ENCODE measurements around the gene ASPSCR1.

The ASPSCR1 gene

GRCh38 chr17:82049521-82049971, 72.1 kb downstream of the ASPSCR1 start:
- TF ChIP-seq MAX (IDR thresholded peaks at IDR 0.05; ENCODE audit: low read depth, low read length): no peak
- no peak for TF ChIP-seq CTCF (IDR thresholded peaks at IDR 0.05; ENCODE audit: low read depth, low read length)
- TF ChIP-seq POLR2A (IDR thresholded peaks at IDR 0.05; ENCODE audit: extremely low read depth, insufficient read length): no peak
- no peak for TF ChIP-seq MYC (IDR thresholded peaks at IDR 0.05; ENCODE audit: low read depth, low read length)
- no peak overlapping the region for H3K4me3 ChIP-seq (ENCODE audit: low read depth, low read length)
- DNase-seq (ENCODE audit: low read depth): no peak

DNA sequence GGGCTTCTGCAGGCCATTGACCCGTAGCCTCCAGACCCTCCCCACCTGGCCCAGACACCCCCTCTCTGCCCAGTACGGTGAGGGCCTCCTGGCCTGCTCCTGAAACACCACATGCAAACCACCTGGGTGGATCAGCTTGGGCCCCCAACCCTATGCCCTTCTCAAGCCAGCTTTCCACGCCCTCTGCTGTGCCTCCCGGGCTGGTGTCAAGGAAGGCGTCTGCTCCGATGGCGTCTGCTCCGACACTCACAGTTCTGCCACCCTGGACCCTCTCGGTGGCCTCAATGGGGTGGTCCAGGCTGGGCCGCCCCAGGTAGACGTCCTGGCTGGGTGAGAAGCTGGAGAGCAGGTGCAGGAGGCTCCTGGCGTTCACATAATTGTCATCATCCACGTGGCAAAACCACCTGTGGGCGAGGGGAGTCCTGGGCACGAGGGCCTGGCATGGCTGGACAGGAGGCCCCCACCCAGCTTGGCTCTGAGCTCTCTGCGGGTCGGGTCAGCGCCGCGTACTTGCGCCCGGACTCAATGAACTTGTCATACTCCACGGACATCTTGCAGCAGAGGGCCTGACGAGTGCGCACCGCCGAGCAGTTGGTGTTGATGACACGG, 72.8 kb downstream of the ASPSCR1 start:
- H3K4me3 ChIP-seq (ENCODE audit: low read depth, low read length): no peak overlapping the region
- no peak for DNase-seq (ENCODE audit: low read depth)
- TF ChIP-seq MAX (IDR thresholded peaks at IDR 0.05; ENCODE audit: low read depth, low read length) (no peak), POLR2A (IDR thresholded peaks at IDR 0.05; ENCODE audit: extremely low read depth, insufficient read length) (no peak), CTCF (IDR thresholded peaks at IDR 0.05; ENCODE audit: low read depth, low read length) (no peak), MYC (IDR thresholded peaks at IDR 0.05; ENCODE audit: low read depth, low read length) (no peak)

GRCh38 chr17:82050761-82051641, 73.6 kb downstream of the ASPSCR1 start:
- TF ChIP-seq CTCF (IDR thresholded peaks at IDR 0.05; ENCODE audit: low read depth, low read length) (no peak), MYC (IDR thresholded peaks at IDR 0.05; ENCODE audit: low read depth, low read length) (no peak), MAX (IDR thresholded peaks at IDR 0.05; ENCODE audit: low read depth, low read length) (no peak), POLR2A (IDR thresholded peaks at IDR 0.05; ENCODE audit: extremely low read depth, insufficient read length) (no peak)
- H3K4me3 ChIP-seq (ENCODE audit: low read depth, low read length): peak overlapping the region; percentile 38
- no peak for DNase-seq (ENCODE audit: low read depth)

DNA sequence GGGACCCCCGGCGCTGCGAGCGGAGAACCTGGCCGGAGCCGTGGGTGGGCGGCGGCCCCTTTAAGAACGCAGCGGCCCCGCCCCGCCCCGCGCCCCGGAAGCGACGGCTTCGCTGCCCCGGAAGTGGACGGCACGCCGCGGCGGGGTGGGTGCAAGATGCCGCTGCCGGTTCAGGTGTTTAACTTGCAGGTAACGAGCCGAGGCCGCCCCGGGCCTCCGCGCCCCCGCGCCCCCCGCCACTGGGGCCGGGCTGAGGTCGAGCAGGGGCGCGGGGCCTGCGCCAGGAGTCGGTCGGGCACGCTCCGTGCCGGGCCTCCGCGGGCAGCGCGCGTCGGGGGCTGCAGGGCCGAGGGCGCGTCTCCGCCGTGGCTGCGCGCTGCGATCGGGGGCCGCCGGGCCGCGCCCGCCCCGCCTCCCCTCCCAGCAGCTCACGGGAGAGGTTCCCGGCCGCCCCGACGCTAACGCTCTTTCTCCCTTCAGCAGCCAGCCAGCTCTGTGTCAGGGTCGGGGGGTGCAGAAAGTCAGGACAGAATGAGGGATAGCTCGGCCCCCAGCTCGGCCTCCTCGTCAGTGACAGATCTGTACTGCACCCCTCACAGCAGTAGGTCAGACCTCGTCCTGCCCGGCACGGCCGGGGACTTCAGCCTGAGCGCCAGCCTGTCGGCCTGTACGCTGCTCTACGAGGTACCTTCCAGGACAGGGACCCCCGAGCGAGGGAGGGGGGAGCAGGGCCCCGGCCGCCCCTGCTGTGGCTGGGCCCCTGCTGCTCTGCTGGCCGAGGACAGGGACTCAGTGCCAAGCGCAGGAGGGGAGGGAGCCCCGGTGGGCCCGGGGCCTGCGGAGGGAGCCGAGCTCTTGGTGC, 74.6 kb downstream of the ASPSCR1 start, which contains the start of the genes GPS1 and RFNG:
GPS1 (plus strand) TSS at position 123 of the 862 bp plus-strand sequence; CDS start at position 157, 34 bp downstream.
RFNG (minus strand) TSS at position 36 of the 862 bp plus-strand sequence. CDS start 45 bp downstream, outside the sequence.
- peak; percentile 80 for DNase-seq (ENCODE audit: low read depth)

More for the DNA sequence above, 74.6 kb downstream of the ASPSCR1 start, which contains the start of the genes GPS1 and RFNG:
- TF ChIP-seq MAX (IDR thresholded peaks at IDR 0.05; ENCODE audit: low read depth, low read length) (peak; percentile 31; the same call in 1 of the 2 replicates), CTCF (IDR thresholded peaks at IDR 0.05; ENCODE audit: low read depth, low read length) (no peak), POLR2A (IDR thresholded peaks at IDR 0.05; ENCODE audit: extremely low read depth, insufficient read length) (no peak), MYC (IDR thresholded peaks at IDR 0.05; ENCODE audit: low read depth, low read length) (no peak)
- H3K4me3 ChIP-seq (ENCODE audit: low read depth, low read length): peak within 1 kb of the TSS; percentile 80
